PFSK-1 (cell line): ENCODE measurements around the gene MS4A8.

Experiments used
- POLR2AphosphoS5 ChIP-seq: IDR thresholded peaks from 2 replicates; pipeline ENCODE4 v1.6.1; 2012; ENCODE audit warnings: low read depth, mild to moderate bottlenecking, control low read depth, low read length, moderate library complexity
- TAF1 ChIP-seq: IDR thresholded peaks from 2 replicates; pipeline ENCODE4 v1.6.1; 2012; ENCODE audit warnings: low read length, control low read depth, borderline replicate concordance; ENCODE audit not compliant: insufficient read depth

DNA sequence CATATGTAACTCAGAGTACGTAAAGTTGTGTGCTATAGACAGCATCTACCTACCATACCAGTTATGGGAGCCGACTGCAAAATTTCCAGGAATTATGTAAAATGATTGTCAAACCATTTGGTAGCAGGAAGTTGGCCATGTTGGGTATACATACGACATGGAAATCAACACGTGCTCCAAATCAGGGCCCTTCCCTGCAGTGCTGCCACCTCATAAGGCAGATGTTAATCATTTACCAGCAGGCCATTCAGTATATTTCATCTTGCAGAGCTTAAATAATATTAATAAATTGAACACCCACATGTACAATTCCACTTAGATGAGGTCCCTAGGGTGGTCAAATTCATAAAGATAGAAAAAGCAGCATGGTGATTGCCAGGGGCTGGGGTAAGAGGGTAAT lies 34.9 kb downstream of the MS4A8 start:
- TF ChIP-seq TAF1 = no peak
- TF ChIP-seq POLR2AphosphoS5 = no peak
